GM18498 (cell line): ENCODE data around the gene HNRNPLL.

Source experiments
- ATAC-seq: cut with Tn5 transposase; IDR thresholded peaks from one replicate; pipeline ENCODE4 v1.9.1; 2021; ENCODE audit warnings: mild to moderate bottlenecking, moderate library complexity; ENCODE audit not compliant: unreplicated experiment

Gene HNRNPLL

GRCh38 chr2:38533757-38534545 is 68.8 kb downstream of the HNRNPLL start:
- no peak for ATAC-seq

- peak; percentile 98 for ATAC-seq
Measured at GRCh38 chr2:38533180-38533579, 69.5 kb downstream of the HNRNPLL start.

- no peak for ATAC-seq
Measured at GRCh38 chr2:38532366-38532765, 70.4 kb downstream of the HNRNPLL start.

DNA sequence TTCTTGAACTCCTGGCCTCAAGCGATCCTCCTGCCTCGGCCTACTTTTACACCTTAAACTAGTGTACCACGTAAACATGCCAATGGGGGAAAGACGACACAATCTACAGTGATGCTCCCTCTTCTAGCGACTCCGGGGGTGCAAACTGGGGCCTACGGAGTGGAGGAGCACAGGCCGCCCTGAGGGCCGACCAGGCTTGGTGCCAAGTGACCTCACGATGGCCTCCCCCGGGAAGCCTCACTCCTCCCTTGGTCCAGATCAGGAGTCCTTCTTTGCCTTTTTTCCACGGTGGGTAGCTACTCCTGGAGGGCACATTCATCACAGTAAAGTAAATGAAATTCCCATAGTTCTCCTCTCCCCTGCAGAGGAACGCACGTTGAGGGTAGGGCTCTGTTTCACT is 73.5 kb downstream of the HNRNPLL start:
- no peak for ATAC-seq

DNA sequence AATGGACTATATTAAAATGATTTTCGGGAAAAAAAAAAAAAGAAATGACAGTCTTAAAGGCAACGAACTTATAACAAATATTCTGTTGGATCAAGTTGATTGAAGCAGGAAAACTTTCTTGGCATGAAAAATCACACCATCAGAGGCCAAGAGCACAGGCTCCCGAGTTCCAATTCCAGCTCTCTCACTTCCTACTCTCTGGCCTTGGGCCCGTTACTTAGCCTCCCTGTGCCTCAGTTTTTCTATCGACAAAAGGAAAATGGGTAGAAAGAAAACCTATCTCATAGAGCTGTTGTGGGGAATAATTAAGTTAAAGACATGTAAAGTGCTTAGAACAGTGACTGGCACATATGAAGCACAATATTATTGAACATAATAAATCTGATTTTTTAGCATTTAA is 74.2 kb downstream of the HNRNPLL start:
- ATAC-seq: no peak

DNA sequence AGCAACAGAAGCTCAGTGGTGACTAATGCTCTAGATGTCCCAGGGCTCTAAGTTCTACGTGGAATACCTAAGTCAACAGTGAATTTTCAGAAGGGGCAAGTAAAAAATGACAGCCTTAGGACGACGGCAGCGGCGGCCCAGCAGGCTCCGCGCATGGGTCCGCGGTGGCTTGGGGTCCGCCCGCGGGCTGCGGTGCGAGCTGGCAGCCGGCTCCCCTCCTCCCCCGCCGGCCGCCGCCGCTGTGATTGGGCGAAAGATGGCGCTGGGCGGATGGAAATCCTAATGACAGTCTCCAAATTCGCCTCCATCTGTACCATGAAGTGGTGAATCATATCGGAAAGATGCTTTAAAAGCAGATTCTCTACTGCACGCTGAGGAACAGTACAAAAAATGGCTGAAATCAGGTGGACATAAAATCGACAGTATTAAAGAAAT is 74.7 kb downstream of the HNRNPLL start:
- ATAC-seq: no peak

DNA sequence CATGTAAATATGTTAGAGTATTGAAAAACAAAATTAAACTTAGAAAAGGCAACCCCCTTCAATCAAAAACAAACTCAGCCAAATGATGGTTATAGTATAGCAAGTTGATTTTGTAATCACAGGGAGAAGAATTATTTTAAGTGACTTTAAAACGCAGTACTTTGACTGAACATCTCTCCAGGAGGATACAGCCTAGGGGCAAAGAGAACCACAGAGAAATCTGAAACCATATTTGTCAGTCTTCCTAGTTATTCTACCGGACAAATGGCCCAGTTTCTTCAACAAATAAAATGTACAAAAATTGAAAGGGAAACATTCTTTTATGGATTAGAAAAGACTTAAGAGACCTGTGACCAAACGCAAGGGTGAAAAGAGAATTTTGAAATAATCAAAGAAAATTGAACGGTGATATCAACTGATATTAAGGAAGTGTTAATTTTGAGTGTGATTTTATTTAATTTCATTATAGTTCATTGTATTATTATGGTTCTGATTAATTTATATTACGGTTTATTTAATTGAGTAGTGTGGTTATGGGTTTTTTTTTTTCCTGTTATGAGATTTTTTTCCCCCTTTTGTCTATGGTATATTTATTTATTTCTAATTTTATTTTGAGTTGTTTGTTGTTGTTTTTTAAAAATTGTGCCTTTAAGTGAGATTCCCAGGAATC is 75.3 kb downstream of the HNRNPLL start:
- ATAC-seq: no peak

DNA sequence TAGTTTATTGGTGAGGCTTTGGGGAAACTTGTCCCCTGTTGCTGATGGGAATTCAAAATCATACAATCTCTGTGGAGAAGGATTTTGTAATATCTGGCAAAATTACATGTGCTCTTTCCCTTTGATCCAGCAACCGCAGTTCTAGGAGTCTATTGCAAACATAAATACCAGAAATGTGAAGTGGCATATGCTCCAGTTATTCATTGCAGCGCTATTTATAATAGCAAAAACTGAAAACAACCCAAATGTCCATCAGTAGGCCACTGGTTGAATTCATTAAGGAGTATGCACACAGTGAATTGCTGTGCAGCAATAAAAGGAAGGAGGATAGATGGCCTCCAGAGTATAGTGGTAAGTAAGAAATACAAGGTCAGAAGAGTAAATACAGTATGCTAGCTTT is 76.5 kb downstream of the HNRNPLL start:
- ATAC-seq: no peak

- ATAC-seq: no peak
Measured at GRCh38 chr2:38524580-38524979, 78.1 kb downstream of the HNRNPLL start.

GRCh38 chr2:38523728-38524437 is 78.8 kb downstream of the HNRNPLL start:
- ATAC-seq: no peak

GRCh38 chr2:38522754-38523349 is 79.9 kb downstream of the HNRNPLL start:
- no peak for ATAC-seq

GRCh38 chr2:38521835-38522234 is 80.9 kb downstream of the HNRNPLL start:
- ATAC-seq: no peak

GRCh38 chr2:38517284-38517683 is 85.4 kb downstream of the HNRNPLL start:
- ATAC-seq: no peak

DNA sequence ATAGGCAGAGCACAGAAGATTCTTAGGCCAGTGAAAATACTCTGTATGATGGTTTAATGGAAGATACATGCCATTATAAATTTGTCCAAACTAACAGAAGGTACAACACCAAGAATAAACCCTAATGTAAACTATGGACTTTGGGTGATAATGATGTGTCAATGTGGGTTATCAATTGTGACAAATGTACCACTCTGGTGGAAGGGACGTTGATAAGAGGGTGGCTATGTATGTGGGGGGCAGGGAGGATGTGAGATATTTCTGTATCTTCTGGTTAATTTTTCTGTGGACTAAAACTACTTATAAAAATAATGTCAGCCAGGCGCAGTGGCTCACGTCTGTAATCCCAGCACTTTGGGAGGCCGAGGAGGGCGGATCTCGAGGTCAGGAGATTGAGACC is 86.2 kb downstream of the HNRNPLL start:
- no peak for ATAC-seq

GRCh38 chr2:38516122-38516521 is 86.6 kb downstream of the HNRNPLL start:
- no peak for ATAC-seq

DNA sequence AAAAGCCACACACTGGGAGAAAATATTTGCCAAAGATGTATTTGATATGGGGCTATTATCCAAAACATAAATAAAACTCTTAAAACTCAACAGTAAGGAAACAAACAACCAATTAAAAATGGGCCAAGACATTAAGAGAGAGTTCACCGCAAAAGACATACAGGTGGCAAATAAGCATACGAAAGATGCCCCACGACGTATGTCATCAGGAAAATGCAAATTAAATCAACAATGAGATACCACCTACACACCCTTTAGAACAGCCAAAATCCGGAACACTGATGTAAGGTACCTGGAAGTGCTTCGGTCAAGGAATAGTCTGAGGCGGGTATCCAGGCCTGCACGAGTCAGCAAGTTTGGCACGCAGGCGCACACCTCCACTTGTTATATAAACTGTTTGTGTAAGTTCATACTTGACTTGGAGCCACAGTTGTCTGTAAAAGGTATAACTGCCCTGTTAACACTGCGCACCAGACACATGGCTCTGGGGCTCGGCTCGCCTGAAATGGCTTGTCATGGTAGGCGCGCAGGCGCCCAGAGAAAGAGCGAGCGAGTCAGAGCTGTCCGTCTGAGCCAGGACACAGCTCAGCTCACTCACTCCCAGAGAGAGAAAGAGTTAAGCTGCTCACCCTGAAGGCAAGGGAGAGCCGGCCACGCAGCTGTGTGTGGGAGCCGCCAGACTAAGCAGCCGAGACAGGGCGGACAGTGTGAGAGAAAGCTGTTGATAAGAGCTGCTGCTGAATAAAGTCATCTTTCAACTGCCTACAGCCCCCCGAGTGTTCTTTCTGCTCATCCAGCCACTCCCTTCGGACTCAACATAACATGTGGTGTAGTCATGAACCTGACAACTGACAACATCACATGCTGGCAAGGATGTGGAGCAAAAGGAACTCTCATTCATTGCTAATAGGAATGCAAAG is 87.3 kb downstream of the HNRNPLL start:
- ATAC-seq: no peak

GRCh38 chr2:38514603-38515154 is 88.0 kb downstream of the HNRNPLL start:
- ATAC-seq: no peak

GRCh38 chr2:38512211-38512610 is 90.5 kb downstream of the HNRNPLL start:
- ATAC-seq: no peak
